Osteoblast (primary cell): ENCODE data around the gene USF3. TPM values are rescaled to one million over a fixed set of nuclear protein-coding genes. Genes with fewer than 3 reads are reported as not detected.
A peak's percentile ranks its signal among the peaks of the same experiment; 100 is the strongest.

Source experiments
- DNase-seq: peaks from one replicate; pipeline ENCODE4 v3.0.0; 2011; ENCODE audit warnings: low spot score, mixed read lengths; ENCODE audit not compliant: insufficient read length; ENCODE audit errors: missing footprints
- H2AFZ ChIP-seq: 2 replicates; pipeline ENCODE4 v1.6.0; 2011; ENCODE audit warnings: mild to moderate bottlenecking, low read length
- H3K27ac ChIP-seq: 2 replicates; pipeline ENCODE4 v1.5.1; 2011; ENCODE audit warnings: mild to moderate bottlenecking, low read depth, low read length, moderate library complexity
- H3K27me3 ChIP-seq: 2 replicates; pipeline ENCODE4 v1.6.0; 2012; ENCODE audit warnings: mild to moderate bottlenecking, control low read depth, inconsistent platforms, low read length, moderate library complexity; ENCODE audit not compliant: insufficient read depth
- H3K36me3 ChIP-seq: 2 replicates; pipeline ENCODE4 v1.5.1; 2011; ENCODE audit warnings: mild to moderate bottlenecking, low read length, control low read depth, moderate library complexity; ENCODE audit not compliant: insufficient read depth
- H3K4me1 ChIP-seq: 2 replicates; pipeline ENCODE4 v1.5.1; 2011; ENCODE audit warnings: mild to moderate bottlenecking, low read length, control low read depth, moderate library complexity; ENCODE audit not compliant: insufficient read depth
- H3K4me2 ChIP-seq: 2 replicates; pipeline ENCODE4 v1.6.0; 2011; ENCODE audit warnings: mild to moderate bottlenecking, low read length; ENCODE audit not compliant: insufficient read depth
- H3K4me3 ChIP-seq: fragments of 200-600 bp; sonication (generic); 3 replicates; pipeline ENCODE4 v1.5.1; 2012; ENCODE audit warnings: mild to moderate bottlenecking, low read length, inconsistent platforms; ENCODE audit not compliant: insufficient read depth
- H3K79me2 ChIP-seq: 2 replicates; pipeline ENCODE4 v1.6.0; 2012; ENCODE audit warnings: mild to moderate bottlenecking, low read length, control low read depth, inconsistent platforms; ENCODE audit not compliant: insufficient read depth
- H3K9me3 ChIP-seq: 2 replicates; pipeline ENCODE4 v1.5.1; 2011; ENCODE audit warnings: low read depth, low read length, control low read depth
- H4K20me1 ChIP-seq: 2 replicates; pipeline ENCODE4 v1.6.0; 2012; ENCODE audit warnings: mild to moderate bottlenecking, low read length, control low read depth; ENCODE audit not compliant: insufficient read depth
- CTCF ChIP-seq: IDR thresholded peaks from 2 replicates; pipeline ENCODE4 v1.5.1; 2011; ENCODE audit warnings: mild to moderate bottlenecking, low read depth, low read length, moderate library complexity; ENCODE audit errors: extremely low read depth
- total RNA-seq: library from RNA; depleted of rRNA; stranded (reverse); fragments of >200 nt; gene quantifications from 2 replicates; pipeline ENCODE4 v1.2.3, GENCODE V29; 2012

USF3 gene
- total RNA-seq, 1 donor, result 10.5 TPM

- Histone ChIP-seq H3K4me3 (no peak overlapping the region), H3K4me1 (peaks cover 14% of the 10 kb centered on the region), H3K4me2 (no peak overlapping the region), H2AFZ (no peak overlapping the region), H3K9me3 (no peaks in the 10 kb centered on the region), H4K20me1 (peaks cover 22% of the 10 kb centered on the region), H3K36me3 (no peaks in the 10 kb centered on the region), H3K27me3 (no peaks in the 10 kb centered on the region), H3K27ac (no peak overlapping the region), H3K79me2 (peaks cover 72% of the 10 kb centered on the region)
- no peak for TF ChIP-seq CTCF
- no peak for DNase-seq
These were observed 6.0 kb downstream of the USF3 start for GRCh38 chr3:113690482-113690881.

- peaks cover 9% of the 10 kb centered on the region for H4K20me1 ChIP-seq
- H3K27ac ChIP-seq, result peak overlapping the region; percentile 15
- no peak overlapping the region for H3K4me3 ChIP-seq
- no peaks in the 10 kb centered on the region for H3K36me3 ChIP-seq
- no peak for DNase-seq
- H3K4me1 ChIP-seq, result peaks cover 8% of the 10 kb centered on the region
- no peak overlapping the region for H2AFZ ChIP-seq
- peaks cover 34% of the 10 kb centered on the region for H3K79me2 ChIP-seq
- no peaks in the 10 kb centered on the region for H3K9me3 ChIP-seq
- H3K27me3 ChIP-seq, result no peaks in the 10 kb centered on the region
- TF ChIP-seq CTCF, result no peak
- peak overlapping the region; percentile 38 for H3K4me2 ChIP-seq
These were observed 10.3 kb downstream of the USF3 start for GRCh38 chr3:113685956-113686721.

GRCh38 chr3:113685124-113685523 lies 11.3 kb downstream of the USF3 start:
- H3K27me3 ChIP-seq, result no peaks in the 10 kb centered on the region
- H4K20me1 ChIP-seq, result peaks cover 9% of the 10 kb centered on the region
- peaks cover 24% of the 10 kb centered on the region for H3K79me2 ChIP-seq
- no peak overlapping the region for H2AFZ ChIP-seq
- no peak overlapping the region for H3K27ac ChIP-seq
- DNase-seq, result no peak
- no peak overlapping the region for H3K4me2 ChIP-seq
- no peaks in the 10 kb centered on the region for H3K36me3 ChIP-seq
- H3K4me1 ChIP-seq, result peaks cover 8% of the 10 kb centered on the region
- no peak for TF ChIP-seq CTCF
- no peaks in the 10 kb centered on the region for H3K9me3 ChIP-seq
- no peak overlapping the region for H3K4me3 ChIP-seq

- no peak overlapping the region for H3K4me2 ChIP-seq
- no peaks in the 10 kb centered on the region for H3K9me3 ChIP-seq
- no peak overlapping the region for H2AFZ ChIP-seq
- TF ChIP-seq CTCF, result no peak
- H3K36me3 ChIP-seq, result no peaks in the 10 kb centered on the region
- H3K79me2 ChIP-seq, result peaks cover 18% of the 10 kb centered on the region
- DNase-seq, result no peak
- peaks cover 9% of the 10 kb centered on the region for H4K20me1 ChIP-seq
- H3K27ac ChIP-seq, result no peak overlapping the region
- H3K4me1 ChIP-seq, result peaks cover 8% of the 10 kb centered on the region
- H3K27me3 ChIP-seq, result no peaks in the 10 kb centered on the region
- H3K4me3 ChIP-seq, result no peak overlapping the region
These were observed 12.1 kb downstream of the USF3 start for GRCh38 chr3:113684271-113684819.
